NCI-H510A (cell line): Measurements from ENCODE around the gene NEUROG1.

Experiments
- DNase-seq: peaks from one replicate; lab custom pipeline; 2025; lab: John Stamatoyannopoulos, UW

NEUROG1 gene

GRCh38 chr5:135535820-135536801, at the start of gene NEUROG1:
Gene NEUROG1 (minus strand): TSS chr5:135535964. CDS start chr5:135535690, 274 bp downstream.
- no peak for DNase-seq

DNA sequence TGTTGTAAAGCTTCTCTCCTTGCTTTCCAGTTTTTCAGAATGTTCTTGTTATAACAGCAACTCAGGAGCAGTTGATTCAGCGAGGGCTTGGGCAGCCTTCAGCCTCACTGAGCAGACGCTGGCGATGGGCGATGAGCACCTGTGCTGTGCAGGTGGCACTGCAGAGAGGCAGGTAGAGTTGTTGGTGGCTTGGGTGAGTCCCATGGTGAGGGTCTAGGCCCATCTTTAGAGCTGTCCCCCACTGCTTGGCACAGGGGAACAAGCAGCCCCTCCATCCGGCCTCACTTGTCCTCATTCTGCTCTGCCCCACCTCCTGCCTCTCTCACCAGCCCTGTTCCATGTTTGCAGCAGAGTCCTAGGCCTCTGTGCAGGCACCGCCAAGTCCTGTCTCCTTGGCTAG, 49.2 kb upstream of the NEUROG1 start:
- no peak for DNase-seq

DNA sequence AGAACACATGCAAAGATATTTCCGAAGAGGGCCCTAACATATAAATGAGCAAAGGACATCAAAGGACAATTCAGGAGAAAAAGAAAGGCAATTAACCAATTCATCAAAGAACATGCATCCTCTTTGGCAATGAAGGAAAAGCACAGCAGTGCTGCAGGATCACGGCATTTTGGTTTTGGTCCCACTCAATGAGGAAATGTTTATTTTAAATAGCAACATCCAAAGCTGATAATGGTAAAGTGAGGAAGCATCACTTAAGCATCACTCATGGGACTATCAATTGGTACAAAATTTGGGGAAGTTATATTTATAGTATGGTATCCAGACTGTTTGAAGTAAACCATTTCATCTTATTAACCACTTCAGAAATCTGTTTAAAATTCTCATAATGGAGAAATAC, 48.5 kb upstream of the NEUROG1 start:
- no peak for DNase-seq

DNA sequence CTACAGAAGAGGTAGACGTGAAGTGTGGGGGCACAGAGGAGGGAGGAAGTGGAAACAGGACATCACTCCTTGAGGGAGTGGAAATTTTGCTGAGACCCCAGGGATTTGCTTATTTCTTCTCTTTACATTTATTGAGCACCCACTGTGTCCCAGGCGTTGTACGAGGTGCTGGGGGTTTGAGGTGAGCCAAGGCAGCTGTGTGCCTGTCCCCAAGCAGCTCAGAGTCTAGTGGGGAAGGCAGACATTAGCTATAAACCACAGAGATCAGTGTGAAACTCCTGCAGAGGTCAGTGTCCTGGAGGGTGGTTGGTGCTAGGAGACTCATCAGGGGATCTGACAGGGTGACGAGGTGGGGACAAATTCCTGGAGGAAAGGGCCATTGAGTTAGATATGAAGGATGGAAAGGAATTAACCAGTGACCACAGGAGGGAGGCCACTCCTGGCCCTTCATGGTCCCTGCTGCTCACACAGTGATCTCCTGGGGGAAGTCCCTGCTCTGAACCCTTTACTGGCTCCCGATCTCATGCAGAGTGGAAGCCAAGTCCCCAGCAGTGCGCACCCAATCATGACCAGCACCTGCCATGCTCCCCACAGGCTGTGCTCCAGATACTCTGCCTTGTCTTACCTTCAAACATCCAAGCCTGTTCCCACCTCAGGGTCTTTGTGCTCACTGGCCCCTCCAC, 46.5 kb upstream of the NEUROG1 start:
- DNase-seq, result no peak

- DNase-seq, result no peak
Observed at GRCh38 chr5:135578685-135579341, 43.0 kb upstream of the NEUROG1 start, which contains the start of gene CXCL14. Gene CXCL14 (minus strand): TSS chr5:135578991. CDS start chr5:135578778, 213 bp downstream.

GRCh38 chr5:135578305-135578684, 42.5 kb upstream of the NEUROG1 start:
- DNase-seq, result no peak

DNA sequence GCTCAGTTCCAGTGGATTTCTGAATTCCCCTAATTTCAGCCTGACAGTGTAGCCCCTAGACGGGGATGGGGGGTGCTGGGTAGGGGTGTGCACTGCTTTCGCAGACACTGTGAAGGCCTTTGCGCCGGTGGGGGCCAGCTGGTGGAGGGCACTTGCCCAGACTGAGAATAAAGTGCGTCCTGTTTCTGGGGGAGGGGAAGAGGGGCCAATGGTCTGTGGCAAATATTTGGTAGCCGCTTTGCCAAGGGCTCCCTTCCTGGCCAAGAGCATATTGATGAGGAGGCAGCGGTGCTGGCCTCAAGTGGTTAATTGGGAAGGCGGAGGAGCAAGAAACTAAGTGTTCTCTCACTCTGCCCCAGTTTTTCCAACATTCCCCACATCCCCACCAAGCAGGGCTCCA, 41.7 kb upstream of the NEUROG1 start:
- DNase-seq, result no peak

GRCh38 chr5:135576075-135576599, 40.4 kb upstream of the NEUROG1 start:
- no peak for DNase-seq

- no peak for DNase-seq
Observed at GRCh38 chr5:135574493-135574892, 38.7 kb upstream of the NEUROG1 start.

GRCh38 chr5:135571902-135572301, 36.1 kb upstream of the NEUROG1 start:
- DNase-seq, result no peak

- no peak for DNase-seq
Observed at GRCh38 chr5:135571066-135571609, 35.4 kb upstream of the NEUROG1 start.

GRCh38 chr5:135570453-135570764, 34.6 kb upstream of the NEUROG1 start:
- DNase-seq, result no peak

DNA sequence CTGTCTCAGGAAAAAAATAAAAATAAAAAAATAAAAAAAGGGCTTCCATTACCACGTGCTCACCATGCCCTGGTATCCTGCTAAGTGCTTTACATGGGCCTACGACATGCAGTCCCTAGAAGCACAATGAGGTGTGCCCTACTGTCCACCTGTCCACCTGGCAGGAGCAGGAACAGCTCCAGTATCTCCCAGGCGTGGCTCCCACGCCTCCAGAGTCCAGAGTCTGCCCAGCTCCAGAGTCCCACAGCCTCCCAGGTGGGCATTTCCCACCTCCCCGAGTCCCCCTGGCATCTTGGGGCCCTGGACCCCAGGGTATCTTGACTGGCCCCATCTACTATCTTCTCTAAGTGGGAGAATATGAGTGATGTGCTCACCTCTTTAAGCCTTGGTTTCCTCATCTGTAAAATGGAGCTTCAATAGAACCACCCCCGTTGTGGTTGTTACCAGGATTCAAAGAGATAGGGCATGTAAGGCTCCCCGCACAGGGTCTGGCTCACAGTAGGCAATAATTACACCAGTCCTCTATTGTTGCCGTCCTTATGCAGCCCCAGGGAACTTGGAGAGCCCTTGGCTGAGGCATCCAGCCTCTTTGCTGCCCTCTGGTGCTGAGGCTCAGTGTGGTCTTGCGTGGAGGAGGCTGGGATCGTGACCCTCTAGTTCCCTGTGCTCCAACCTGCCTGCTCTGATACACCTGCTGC, 34.1 kb upstream of the NEUROG1 start:
- no peak for DNase-seq

- no peak for DNase-seq
Observed at GRCh38 chr5:135568923-135569360, 33.2 kb upstream of the NEUROG1 start.

GRCh38 chr5:135568246-135568645, 32.5 kb upstream of the NEUROG1 start:
- no peak for DNase-seq

GRCh38 chr5:135567661-135568060, 31.9 kb upstream of the NEUROG1 start:
- DNase-seq, result no peak

- DNase-seq, result no peak
Observed at GRCh38 chr5:135566422-135567400, 30.9 kb upstream of the NEUROG1 start.

DNA sequence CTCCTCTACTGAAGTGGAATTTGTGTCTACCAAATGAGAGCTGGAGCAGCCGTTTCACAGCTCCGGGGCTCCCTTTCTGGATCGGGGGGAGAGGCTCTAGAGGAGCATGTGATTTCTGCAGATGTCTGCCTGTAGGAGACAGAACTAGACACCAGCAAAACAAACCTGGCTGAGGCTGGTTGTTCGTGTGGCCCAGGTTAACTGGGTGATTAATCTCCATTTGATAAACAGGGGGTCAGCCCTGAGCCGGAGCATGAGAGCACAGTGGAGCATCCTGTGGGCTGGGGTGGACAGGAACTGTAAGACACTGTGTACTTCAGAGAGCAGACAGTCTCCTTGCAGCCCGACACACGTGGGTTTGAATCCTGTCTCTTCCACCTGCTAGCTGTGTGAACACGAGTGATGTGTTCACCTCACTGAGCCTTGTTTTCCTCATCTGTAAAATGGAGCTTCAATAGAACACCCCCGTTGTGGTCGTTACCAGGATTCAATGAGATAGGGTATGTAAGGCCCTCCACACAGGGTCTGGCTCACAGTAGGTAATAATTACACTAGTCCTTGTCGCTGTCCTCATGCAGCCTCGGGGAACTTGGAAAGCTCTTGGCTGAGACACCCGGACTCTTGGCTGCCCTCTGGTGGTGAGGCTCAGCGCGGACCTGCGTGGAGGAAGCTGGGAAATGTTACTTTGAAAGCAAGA, 30.1 kb upstream of the NEUROG1 start:
- no peak for DNase-seq

DNA sequence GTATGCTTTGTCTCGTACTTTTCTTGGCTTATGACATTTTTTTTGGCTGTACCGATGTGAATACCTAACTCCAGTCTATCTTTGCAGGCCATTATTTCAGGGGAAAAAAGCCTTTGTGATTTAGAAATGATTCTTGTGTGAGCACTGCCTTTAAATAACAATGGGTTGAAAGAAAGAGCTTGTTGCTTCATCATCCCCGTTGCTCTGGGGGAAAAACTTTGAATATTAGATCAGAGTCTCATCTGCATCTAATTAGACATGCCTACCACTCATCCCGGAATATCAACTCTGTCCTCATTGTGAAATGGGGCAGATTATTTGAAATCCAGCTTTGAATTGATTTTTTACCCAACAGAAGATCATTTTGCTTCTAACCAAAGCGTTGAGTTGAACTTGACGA, 29.5 kb upstream of the NEUROG1 start:
- no peak for DNase-seq

DNA sequence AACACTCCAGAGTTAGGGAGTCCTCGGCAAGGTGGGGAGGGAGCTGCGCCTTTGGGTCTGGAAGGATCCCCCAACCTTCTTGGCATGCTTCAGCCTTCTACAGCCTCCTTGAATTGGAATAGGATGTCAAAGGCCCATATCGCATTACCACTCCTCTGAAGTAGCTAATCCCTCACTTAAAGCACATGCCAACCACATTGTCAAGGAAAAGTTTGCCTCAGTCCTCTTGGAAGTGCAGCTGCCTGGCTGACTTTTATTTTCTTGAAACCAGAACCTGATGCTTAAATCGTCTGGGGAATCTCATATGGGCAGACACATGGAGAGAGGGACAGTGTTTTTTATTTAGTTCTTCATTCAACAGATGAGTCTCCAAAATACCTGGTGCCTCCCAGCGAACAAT, 28.6 kb upstream of the NEUROG1 start:
- no peak for DNase-seq
